IMR-90 (cell line): ENCODE data around the gene GXYLT2. TPM values are rescaled to one million over a fixed set of nuclear protein-coding genes. Genes with fewer than 3 reads are reported as not detected.

ENCODE experiments used
- ATAC-seq: fragments of 200-7000 bp; cut with Tn5 transposase; 2 replicates; pipeline ENCODE4 v1.9.1; 2020; ENCODE audit warnings: low read depth, mild to moderate bottlenecking, moderate library complexity
- BruUV-seq: library from RNA; stranded (reverse); fragments of 400-500 nt; replicated peaks from 2 replicates; lab custom pipeline; 2021; lab: Mats Ljungman, UMichigan
- CTCF ChIA-PET: fragments of 300-600 bp; formaldehyde crosslinking; extraction: SDS; loops from one replicate; lab custom pipeline; 2021; ENCODE audit warnings: antibody characterized with exemption; lab: Yijun Ruan, JAX
- POLR2A ChIA-PET: fragments of 300-600 bp; sonication (Branson Sonifier 250); formaldehyde crosslinking; loops from one replicate; lab custom pipeline; 2022; ENCODE audit warnings: antibody characterized with exemption; ENCODE audit not compliant: unreplicated experiment; lab: Charles Lee
- DNase-seq: peaks from one replicate; pipeline ENCODE4 v3.0.0; 2013
- H2AFZ ChIP-seq: replicated peaks from 2 replicates; pipeline ENCODE3; 2013; ENCODE audit warnings: low read length, mild to moderate bottlenecking; ENCODE audit not compliant: poor library complexity
- H2AK5ac ChIP-seq: 2 replicates; pipeline ENCODE4 v1.6.1; 2013; ENCODE audit warnings: low read depth, low read length, inconsistent platforms
- H2AK9ac ChIP-seq: replicated peaks from 2 replicates; pipeline ENCODE3; 2013; ENCODE audit warnings: mild to moderate bottlenecking, low read depth, low read length, moderate library complexity; ENCODE audit not compliant: poor library complexity
- H2BK120ac ChIP-seq: 2 replicates; pipeline ENCODE4 v1.6.1; 2013; ENCODE audit warnings: low read depth, low read length, inconsistent platforms
- H2BK15ac ChIP-seq: 3 replicates; pipeline ENCODE4 v1.6.1; 2013; ENCODE audit warnings: low read depth, low read length, inconsistent platforms
- H2BK20ac ChIP-seq: 2 replicates; pipeline ENCODE4 v1.6.1; 2013; ENCODE audit warnings: low read depth, mild to moderate bottlenecking, inconsistent platforms, low read length, moderate library complexity
- H2BK5ac ChIP-seq: 2 replicates; pipeline ENCODE4 v1.6.1; 2013; ENCODE audit warnings: mild to moderate bottlenecking, low read depth, low read length, inconsistent platforms; ENCODE audit not compliant: poor library complexity, severe bottlenecking
- H3K14ac ChIP-seq: replicated peaks from 2 replicates; pipeline ENCODE4 v1.6.1; 2013; ENCODE audit warnings: low read depth, low read length, inconsistent platforms
- H3K18ac ChIP-seq: 2 replicates; pipeline ENCODE4 v1.6.1; 2013; ENCODE audit warnings: low read depth, low read length, control low read depth
- H3K23ac ChIP-seq: 2 replicates; pipeline ENCODE4 v1.6.1; 2013; ENCODE audit warnings: low read depth, low read length, inconsistent platforms
- H3K27ac ChIP-seq: 2 replicates; pipeline ENCODE4 v1.5.1; 2013; ENCODE audit warnings: mild to moderate bottlenecking, control low read depth, low read length; ENCODE audit not compliant: insufficient read depth
- H3K27me3 ChIP-seq: 2 replicates; pipeline ENCODE4 v1.6.1; 2013; ENCODE audit warnings: low read length; ENCODE audit not compliant: control insufficient read depth, insufficient read depth
- H3K36me3 ChIP-seq: 2 replicates; pipeline ENCODE4 v1.6.1; 2013; ENCODE audit warnings: low read length, mixed read lengths; ENCODE audit not compliant: control insufficient read depth, insufficient read depth
- H3K4ac ChIP-seq: 2 replicates; pipeline ENCODE4 v1.6.1; 2013; ENCODE audit warnings: low read depth, low read length, inconsistent platforms
- H3K4me1 ChIP-seq: 2 replicates; pipeline ENCODE4 v1.6.1; 2013; ENCODE audit warnings: low read length, mixed read lengths; ENCODE audit not compliant: control insufficient read depth, insufficient read depth
- H3K4me2 ChIP-seq: 2 replicates; pipeline ENCODE4 v1.6.1; 2013; ENCODE audit warnings: low read depth, mild to moderate bottlenecking, control low read depth, low read length, moderate library complexity
- H3K4me3 ChIP-seq: 2 replicates; pipeline ENCODE4 v1.5.1; 2013; ENCODE audit warnings: low read depth, mild to moderate bottlenecking, control low read depth, low read length, moderate library complexity; ENCODE audit not compliant: insufficient read depth
- H3K56ac ChIP-seq: 2 replicates; pipeline ENCODE4 v1.6.1; 2013; ENCODE audit warnings: low read length, inconsistent platforms; ENCODE audit not compliant: insufficient read depth; ENCODE audit errors: extremely low read depth
- H3K79me1 ChIP-seq, 2 experiments: 2 replicates each; pipeline ENCODE4 v1.6.1; 2013; ENCODE audit warnings: low read length in 2 of 2, inconsistent platforms in 1 of 2, low read depth in 1 of 2
- H3K9ac ChIP-seq: 2 replicates; pipeline ENCODE4 v1.6.1; 2013; ENCODE audit warnings: low read depth, low read length, control low read depth
- H3K9me1 ChIP-seq: 2 replicates; pipeline ENCODE4 v1.6.1; 2013; ENCODE audit warnings: low read length, inconsistent platforms; ENCODE audit not compliant: insufficient read depth
- H3K9me3 ChIP-seq: 2 replicates; pipeline ENCODE4 v1.6.1; 2013; ENCODE audit warnings: low read length; ENCODE audit not compliant: control insufficient read depth, insufficient read depth
- H4K20me1 ChIP-seq: 2 replicates; pipeline ENCODE4 v1.6.1; 2013; ENCODE audit warnings: low read length, inconsistent platforms; ENCODE audit not compliant: insufficient read depth
- H4K5ac ChIP-seq: 2 replicates; pipeline ENCODE4 v1.6.1; 2013; ENCODE audit warnings: mild to moderate bottlenecking, low read depth, low read length, control low read depth
- H4K8ac ChIP-seq, 2 experiments: 2 replicates each; pipeline ENCODE4 v1.6.1; 2013; ENCODE audit warnings: low read depth in 2 of 2, low read length in 2 of 2, control low read depth in 1 of 2, inconsistent platforms in 1 of 2
- H4K91ac ChIP-seq: 2 replicates; pipeline ENCODE4 v1.6.1; 2013; ENCODE audit warnings: low read depth, low read length, inconsistent platforms; ENCODE audit not compliant: insufficient read depth
- CEBPB ChIP-seq: IDR thresholded peaks from 2 replicates; pipeline ENCODE4 v1.6.1; 2012; ENCODE audit warnings: low read depth, low read length, improper control_type of control experiment
- CTCF ChIP-seq: conservative IDR thresholded peaks from 2 replicates; pipeline ENCODE4 v1.5.1; 2012; ENCODE audit warnings: mild to moderate bottlenecking, low read depth, low read length, improper control_type of control experiment
- POLR2A ChIP-seq: IDR thresholded peaks from 2 replicates; pipeline ENCODE4 v1.6.1; 2012; ENCODE audit warnings: mild to moderate bottlenecking, low read depth, low read length
- RAD21 ChIP-seq: IDR thresholded peaks from 2 replicates; pipeline ENCODE4 v1.6.1; 2012; ENCODE audit warnings: low read length, improper control_type of control experiment
- USF2 ChIP-seq: fragments of 150-350 bp; IDR thresholded peaks from 2 replicates; pipeline ENCODE4 v1.6.1; 2017; ENCODE audit warnings: mild to moderate bottlenecking, antibody characterized with exemption, low read length, low read depth
- WGBS, 2 experiments: methylation state at CpG; one replicate each; pipeline versions ENCODE4 v1.1.5 to v1.1.7; 2013; ENCODE audit warnings: missing lambda C conversion rate in 2 of 2; ENCODE audit not compliant: insufficient read length in 1 of 2; ENCODE audit errors: extremely low coverage in 2 of 2; 5-methylcytosine and 5-hydroxymethylcytosine counted together
- dilution Hi-C: fragments of 300-500 bp; cut with HindIII; formaldehyde crosslinking; loops from one replicate; pipeline ENCODE4 v1.14.3; 2018; ENCODE audit warnings: low sequenced_read_pairs; ENCODE audit not compliant: unreplicated experiment
- in situ Hi-C: fragments of 300-500 bp; cut with MboI; formaldehyde crosslinking; loops from 3 replicates; pipeline ENCODE4 v1.14.3; 2019; ENCODE audit warnings: low sequenced_read_pairs, inconsistent platforms, mixed read lengths
- intact Hi-C: fragments of 100-400 bp; cut with micrococcal nuclease; formaldehyde crosslinking; loops from 2 replicates; pipeline ENCODE4 v1.10.0; 2022
- polyA plus RNA-seq, 3 experiments: library from polyadenylated mRNA; depleted of rRNA; stranded (reverse); fragments of >200 nt; gene quantifications; 2 replicates each; pipeline ENCODE4 v1.2.3, GENCODE V29; 2012; ENCODE audit warnings: low replicate concordance in 1 of 3
- total RNA-seq: library from RNA; depleted of rRNA; stranded (reverse); fragments of >200 nt; gene quantifications from 2 replicates; pipeline ENCODE4 v1.2.3, GENCODE V29; 2012

GXYLT2 gene
- total and polyA plus RNA-seq, 2 of the 4 experiments (the other 2 are of a cell fraction): 5.7 to 11.1 TPM

GRCh38 chr3:72848703-72849081 lies 39.2 kb upstream of the GXYLT2 start:
- Histone ChIP-seq H3K4ac (no peak overlapping the region), H2AFZ (peak overlapping the region; percentile 89), H3K23ac (no peak overlapping the region), H3K79me1 (peaks cover 7 to 20% of the 10 kb centered on the region in 2 experiments; a peak in 2 of 4 replicates), H3K14ac (no peak overlapping the region), H3K9me3 (no peaks in the 10 kb centered on the region), H2BK20ac (no peak overlapping the region), H3K9ac (peak overlapping the region; percentile 15; the same call in 1 of the 2 replicates), H4K91ac (no peak overlapping the region), H3K4me2 (peak overlapping the region; percentile 96), H3K27me3 (no peaks in the 10 kb centered on the region), H3K56ac (no peak overlapping the region), H3K4me3 (peak overlapping the region; percentile 90), H3K4me1 (no peaks in the 10 kb centered on the region; the same call in 1 of the 2 replicates), H4K20me1 (no peaks in the 10 kb centered on the region), H3K36me3 (no peaks in the 10 kb centered on the region), H3K9me1 (no peaks in the 10 kb centered on the region), H4K8ac (no peak overlapping the region), H2AK9ac (no peak overlapping the region), H3K18ac (no peak overlapping the region), H2BK5ac (no peak overlapping the region), H2BK120ac (no peak overlapping the region), H2AK5ac (no peak overlapping the region), H4K5ac (no peak overlapping the region), H3K27ac (no peak overlapping the region), H2BK15ac (no peak overlapping the region)
- no TSS peak for BruUV-seq
- WGBS, 2 experiments: 0% methylated on average over 1 of the region's 11 CpGs; no CpG with 5 or more reads in 1 of the 2 experiments
- TF ChIP-seq USF2 (no peak), CEBPB (no peak), POLR2A (no peak), CTCF (no peak), RAD21 (no peak)
- CTCF ChIA-PET: interaction anchor here (1.1 kb wide), 1 partner anchor 237 kb away, joined by 3 read pairs; no protein-coding TSS in a partner anchor
- dilution Hi-C loops (no loop called here), intact Hi-C loops (loop anchor here (2.0 to 5.0 kb wide), 4 partner anchors 42 to 224 kb away; no protein-coding TSS in a partner anchor), in situ Hi-C loops (loop anchor here (5.0 kb wide), 1 partner anchor 224 kb away; no protein-coding TSS in a partner anchor)
- DNase-seq (no peak), ATAC-seq (0 out of 2 replicates have a peak, but pooled peaks have one; percentile 3)
- POLR2A ChIA-PET: interaction anchor here (1.3 kb wide), 1 partner anchor 39 kb away, joined by 5 read pairs; the partner anchor contains the start of gene GXYLT2
